ENCODE results near the gene LYRM2.
A peak's percentile ranks its signal among the peaks of the same experiment; 100 is the strongest.

Gene LYRM2

DNA sequence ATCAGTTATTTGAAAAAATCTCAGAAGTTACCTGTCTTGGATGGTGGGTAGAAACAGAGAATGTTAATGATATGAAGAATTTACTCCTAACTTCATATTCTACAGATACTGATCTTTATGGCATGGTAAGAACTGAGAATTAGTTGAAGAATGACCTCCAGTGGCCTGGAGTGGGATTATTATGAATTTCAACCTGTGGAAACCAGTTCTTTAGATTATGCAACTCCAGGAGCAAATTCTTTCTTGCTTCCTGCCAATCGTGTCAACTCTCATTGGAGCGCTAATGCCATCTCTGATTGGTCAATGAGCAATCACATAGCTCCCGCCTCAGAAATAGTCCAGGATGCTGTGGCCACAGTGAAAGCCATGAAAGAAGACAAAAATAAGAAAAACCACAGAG lies 40.6 kb downstream of the LYRM2 start:
- DNase-seq (ENCODE audit: extremely low spot score, insufficient read length, low read depth) (no peak), FAIRE-seq (peak; percentile 18)

DNA sequence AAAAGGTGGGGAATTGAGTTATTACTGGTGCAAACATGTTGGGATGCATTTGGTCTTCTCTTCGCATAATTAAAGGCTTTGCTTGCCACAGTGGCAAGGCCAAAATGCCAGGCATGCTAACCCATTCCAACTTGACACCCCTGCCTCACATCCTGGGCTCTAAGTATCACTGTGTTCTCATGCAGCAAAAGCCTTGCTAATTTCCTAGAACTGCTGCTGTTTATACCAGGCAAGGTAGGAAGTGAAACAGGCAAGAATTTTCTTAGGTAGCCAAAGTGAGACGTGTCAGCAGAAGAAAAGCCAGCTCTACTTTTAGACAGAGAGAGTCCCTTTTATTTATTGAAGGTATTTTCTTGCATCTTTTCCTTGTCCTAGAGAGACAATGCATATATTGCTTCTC lies 41.2 kb downstream of the LYRM2 start:
- FAIRE-seq (no peak), DNase-seq (ENCODE audit: extremely low spot score, insufficient read length, low read depth) (no peak)

DNA sequence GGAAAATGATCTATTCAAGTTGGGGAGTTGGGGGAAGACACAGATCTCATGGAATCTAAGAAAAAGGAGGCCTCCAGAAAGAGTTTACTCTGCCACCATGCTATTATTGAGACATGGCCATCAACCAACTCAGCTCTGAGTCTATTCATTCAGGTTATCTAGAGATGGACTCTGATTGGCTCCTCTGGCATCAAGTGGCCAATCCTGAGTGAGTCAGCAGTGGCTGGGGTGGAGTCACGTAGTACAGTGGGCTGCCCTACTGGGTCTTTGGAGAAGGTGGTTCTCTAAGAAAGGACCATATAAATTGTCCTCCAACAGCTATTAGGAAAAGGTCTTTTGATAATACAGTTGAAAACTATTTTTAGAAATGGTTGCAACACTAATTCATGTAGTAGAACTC lies 42.1 kb downstream of the LYRM2 start:
- DNase-seq (ENCODE audit: extremely low spot score, insufficient read length, low read depth) (no peak), FAIRE-seq (peak; percentile 60)

DNA sequence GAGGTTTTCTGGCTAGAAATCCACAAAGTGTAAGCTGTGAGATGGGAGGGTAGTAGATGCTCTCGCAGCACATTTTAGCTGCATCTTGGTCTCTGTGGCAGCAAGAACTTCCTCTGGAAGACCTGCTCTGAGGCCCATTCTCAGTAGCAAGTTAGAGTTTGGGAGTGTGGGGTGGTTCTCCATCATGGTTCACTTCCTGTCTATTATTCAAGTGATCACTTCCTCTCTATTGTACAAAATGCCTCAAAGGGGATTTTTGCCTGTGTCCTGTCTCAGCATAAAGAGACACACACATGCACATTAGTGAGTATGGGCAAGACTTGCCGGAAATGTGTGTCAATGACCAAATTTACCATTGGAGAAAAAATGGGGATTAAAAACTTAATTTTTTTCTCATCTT lies 42.5 kb downstream of the LYRM2 start:
- FAIRE-seq: peak; percentile 85
- DNase-seq (ENCODE audit: extremely low spot score, insufficient read length, low read depth): peak; percentile 22

DNA sequence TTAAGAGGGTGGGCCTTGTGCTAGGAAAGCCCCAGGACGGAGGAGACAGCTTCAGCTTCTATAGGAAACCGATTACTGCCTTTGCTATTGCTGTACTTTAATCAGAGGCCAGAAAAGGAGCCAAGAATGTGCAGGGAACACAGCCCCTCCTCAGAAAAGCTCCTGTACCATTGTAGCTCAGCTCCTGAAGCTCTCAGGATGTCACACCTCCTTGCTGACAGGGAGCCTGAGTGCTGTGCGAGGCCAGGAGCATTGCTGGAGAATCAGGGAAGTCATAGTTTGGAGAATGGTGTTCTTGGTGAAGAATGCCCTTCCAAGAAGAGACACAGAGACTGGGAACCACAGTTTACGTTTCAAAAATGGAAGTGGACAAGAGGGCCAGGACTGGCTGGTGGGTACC lies 46.8 kb downstream of the LYRM2 start:
- FAIRE-seq (no peak), DNase-seq (ENCODE audit: extremely low spot score, insufficient read length, low read depth) (no peak)

DNA sequence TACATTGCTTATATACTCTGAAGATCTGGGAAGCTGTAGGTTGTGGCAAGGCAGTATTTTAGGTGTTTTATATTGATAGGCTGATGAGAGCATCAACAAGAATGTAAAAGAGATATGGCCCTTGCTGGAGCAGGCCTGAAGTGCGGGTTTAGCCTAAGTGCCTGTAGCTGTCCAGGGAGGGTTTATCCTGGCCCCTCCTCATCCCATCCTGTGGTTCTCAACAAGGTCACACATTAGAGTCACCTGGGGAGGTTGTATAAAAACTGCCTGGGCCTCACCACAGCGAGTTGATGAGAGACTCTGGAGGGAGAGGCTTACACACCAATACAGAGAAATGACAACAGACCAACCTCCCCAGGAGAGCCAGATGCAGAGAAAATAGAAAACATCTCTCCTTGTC lies 48.4 kb downstream of the LYRM2 start:
- FAIRE-seq (no peak), DNase-seq (ENCODE audit: extremely low spot score, insufficient read length, low read depth) (no peak)

DNA sequence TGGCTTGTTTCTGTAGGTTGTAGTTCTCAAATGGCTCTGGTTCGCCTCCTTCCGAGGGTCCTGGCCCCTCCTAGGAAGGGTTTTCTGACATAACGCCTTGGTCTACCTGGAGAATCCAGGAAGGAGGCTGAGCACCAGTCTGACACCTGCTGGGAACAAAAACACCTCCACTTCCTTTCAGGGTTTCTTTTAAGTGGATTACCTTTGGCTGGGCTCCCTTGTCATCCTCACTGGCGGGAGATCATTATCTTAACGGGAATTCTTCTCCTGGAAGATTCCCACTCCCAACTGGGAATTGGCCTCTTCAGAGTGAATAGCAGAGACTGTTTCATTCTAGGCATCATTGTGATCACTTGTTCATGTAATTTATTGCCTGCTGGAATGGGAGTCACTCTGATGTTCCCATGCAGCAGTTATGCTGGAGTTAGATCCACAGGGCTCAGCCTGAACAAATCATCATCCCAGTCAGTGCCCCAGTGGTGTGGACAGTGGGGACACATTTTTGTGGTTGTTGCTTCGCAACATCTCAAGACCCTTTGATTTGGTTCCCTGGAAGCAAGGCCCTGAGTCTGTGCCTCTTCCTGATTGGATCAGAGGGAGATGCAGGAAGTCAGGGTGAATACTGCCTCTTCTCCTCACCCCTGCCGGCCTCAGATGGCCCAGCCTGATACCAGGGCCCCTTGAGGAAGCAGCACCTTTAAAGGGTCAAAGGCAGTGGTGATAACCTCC lies 49.1 kb downstream of the LYRM2 start:
- DNase-seq (ENCODE audit: extremely low spot score, insufficient read length, low read depth): no peak
- no peak for FAIRE-seq

DNA sequence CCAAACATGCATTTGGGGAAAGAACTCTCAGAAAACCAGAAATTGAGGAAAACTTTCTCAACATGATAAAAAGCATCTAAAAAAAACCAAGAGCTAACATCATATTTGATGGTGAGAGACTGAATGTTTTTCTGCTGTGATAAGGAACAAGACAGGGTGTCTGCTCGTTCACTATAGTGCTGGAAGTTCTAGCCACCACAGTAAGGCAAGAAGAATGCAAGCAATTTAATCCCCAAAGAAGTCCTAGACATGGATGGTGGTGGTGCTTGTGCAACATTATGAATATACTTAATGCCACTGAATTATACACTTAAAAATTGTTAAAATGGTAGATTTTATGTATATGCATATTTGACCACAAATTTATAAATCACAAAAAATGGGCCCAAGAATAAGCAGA lies 53.4 kb downstream of the LYRM2 start:
- DNase-seq (ENCODE audit: extremely low spot score, insufficient read length, low read depth): no peak
- no peak for FAIRE-seq

DNA sequence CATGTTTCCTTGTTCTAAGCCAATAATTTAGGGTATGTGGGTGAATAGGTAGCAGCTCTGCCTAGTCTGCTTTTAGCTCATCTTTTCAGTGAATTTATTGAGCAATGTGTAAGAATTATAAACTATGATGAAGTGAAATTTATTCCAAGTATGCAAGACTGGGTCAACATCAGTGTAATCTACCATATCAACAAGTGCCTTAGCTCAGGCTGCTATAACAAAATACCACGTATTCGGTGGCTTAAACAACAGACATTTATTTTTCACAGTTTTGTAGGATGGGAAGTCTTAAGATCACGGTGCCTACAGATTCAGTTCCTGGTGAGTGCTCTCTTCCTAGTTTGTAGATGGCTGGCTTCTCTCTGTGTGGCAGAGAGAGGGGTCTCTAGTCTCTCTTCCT lies 54.0 kb downstream of the LYRM2 start:
- no peak for FAIRE-seq
- DNase-seq (ENCODE audit: extremely low spot score, insufficient read length, low read depth): no peak

DNA sequence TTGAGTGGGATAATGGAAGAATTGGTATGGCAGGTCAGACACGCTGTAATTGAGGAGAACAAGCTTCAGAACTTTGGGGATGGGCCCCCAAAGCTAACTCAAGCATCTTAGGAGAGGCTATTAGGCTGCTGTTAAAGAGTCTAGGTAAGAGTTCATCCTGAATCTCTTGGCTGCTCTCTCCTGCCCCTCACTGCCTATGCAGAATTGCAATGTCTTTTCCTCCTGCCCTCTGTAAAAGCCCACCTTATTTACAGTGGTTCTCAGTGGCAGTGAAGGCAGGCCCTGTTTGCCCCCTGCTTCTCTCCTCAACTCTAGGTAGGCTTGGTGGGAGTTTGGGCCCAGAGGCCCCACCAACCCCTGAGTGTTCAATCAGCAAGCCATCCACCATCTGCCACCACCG lies 55.0 kb downstream of the LYRM2 start:
- FAIRE-seq (no peak), DNase-seq (ENCODE audit: extremely low spot score, insufficient read length, low read depth) (no peak)

DNA sequence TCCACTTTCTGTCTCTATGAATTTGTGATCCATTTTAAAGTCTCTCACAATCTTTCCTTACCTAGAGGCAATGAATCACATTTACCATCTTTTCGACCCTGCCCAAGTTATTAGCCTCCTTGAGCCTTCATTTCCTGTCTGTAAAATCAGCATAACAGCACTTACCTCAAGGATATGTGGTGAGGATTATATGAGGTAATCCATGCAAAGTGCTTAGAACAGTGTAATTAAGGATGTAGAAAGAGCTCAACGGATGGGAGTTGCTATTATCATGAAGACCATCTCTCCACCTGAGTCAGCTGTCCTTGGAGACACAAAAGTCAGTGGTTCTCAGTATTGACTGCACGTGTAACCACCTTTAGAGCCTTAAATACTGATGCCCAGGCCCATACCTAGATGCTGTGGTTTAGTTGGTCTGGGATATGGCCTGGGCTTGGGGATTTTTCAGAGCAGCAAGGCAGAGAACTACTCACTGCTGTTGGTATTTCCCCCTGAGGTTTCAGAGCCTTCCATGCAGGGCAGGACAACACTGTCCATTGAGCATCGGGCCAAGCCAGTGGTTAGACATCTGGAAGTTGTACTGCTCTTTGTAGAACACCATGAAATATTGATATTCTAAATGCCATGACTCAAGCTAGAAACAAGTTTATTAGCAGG lies 55.8 kb downstream of the LYRM2 start:
- FAIRE-seq: no peak
- no peak for DNase-seq (ENCODE audit: extremely low spot score, insufficient read length, low read depth)

DNA sequence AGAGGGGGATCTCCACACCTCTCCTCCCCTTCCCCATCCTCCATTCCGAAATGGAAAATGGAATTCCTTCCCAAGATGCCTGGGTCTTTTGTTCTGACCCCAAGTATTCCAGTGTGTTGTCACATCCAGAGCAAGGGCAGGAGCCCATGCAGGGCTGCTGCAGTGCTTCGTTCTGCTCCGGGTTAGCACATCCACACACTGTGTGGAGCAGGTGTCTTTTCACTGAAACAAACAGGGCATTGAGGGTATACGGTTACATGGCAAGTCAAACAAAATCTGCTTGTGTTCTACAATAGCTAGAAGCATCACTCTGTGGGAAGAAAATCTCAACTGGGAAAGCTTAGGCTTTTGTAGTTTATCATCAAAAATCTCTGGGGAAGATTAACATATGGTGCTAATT lies 56.9 kb downstream of the LYRM2 start:
- no peak for DNase-seq (ENCODE audit: extremely low spot score, insufficient read length, low read depth)
- FAIRE-seq: no peak

DNA sequence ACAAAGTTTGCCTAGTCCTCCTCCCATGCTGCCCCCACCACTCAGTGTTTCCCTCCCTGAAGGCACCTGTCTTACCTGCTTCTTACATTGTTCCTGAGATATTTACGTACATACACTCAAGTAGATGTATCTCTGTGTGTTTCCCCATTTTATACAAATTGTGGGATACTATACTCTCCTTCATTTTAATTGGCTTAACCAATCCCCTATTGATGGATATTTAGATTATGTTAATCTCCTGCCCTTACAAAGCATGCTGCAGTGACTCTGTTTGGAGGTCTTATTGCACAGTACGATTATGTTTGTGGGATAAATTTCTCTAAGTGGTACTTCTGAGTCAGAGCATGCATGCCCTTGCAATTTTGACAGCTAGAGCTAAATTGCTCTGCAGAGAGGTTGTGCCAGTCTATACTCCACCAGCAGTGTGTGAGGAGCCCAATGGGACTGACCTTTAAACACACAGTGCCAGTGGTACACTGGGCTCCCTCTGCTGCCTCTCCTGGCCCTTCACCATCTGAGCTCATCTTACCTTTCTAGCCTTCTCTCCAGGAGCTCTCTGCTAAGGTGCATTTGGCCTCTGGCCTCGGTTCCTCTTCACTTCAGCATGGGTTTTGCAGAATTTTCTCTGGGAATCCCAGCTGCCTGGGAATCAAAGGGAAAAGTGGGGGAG lies 57.4 kb downstream of the LYRM2 start:
- no peak for DNase-seq (ENCODE audit: extremely low spot score, insufficient read length, low read depth)
- no peak for FAIRE-seq

DNA sequence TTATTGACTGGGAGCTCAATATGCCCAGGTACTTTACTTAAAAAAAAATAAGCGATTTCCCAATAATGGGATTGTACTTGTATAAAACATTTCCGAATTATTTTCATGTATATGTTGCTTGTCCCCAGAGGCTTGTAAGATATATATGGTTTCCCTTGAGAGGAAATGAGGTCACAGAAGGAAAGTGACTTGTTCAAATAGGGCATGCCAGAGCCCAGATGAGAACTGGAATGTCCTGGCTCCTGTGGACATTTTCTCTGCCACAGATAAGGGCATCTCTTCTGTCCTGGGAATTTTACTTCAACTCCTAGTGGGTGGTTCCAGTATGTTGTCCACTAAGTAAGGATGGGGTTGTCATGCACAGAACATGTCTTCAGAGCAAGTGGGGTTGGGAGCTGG lies 63.0 kb downstream of the LYRM2 start:
- FAIRE-seq (no peak), DNase-seq (ENCODE audit: extremely low spot score, insufficient read length, low read depth) (no peak)

DNA sequence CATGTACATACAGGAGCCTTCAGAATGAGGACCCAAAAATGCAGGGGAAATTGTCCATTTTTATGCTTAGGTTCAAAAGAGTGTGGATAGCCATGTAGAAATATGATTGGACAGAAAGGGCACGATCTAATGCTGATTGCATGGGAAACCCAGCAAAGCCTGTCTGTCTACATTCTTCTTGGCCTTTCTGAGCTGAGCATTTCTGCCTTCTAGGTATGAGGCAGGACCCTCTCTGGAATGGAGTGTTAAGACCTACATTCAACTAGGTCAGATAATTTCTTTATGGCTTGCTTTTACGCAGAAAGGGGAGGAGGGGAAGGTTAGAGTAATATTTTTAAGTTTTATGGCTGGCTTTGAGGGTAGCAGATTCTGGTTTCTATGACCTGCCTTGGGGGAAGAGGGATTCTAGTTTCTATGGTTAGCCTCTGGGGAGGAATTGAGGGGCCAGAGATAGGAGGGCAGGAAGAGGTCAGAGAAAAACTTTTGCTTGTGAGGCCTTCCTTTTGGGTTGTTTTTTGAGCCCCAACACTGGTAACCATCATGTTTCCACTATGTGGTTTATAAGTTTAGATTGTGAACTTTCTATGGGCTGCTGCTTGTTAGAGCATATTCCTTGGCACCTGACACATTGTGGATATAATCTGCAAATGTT lies 63.5 kb downstream of the LYRM2 start:
- FAIRE-seq: no peak

DNA sequence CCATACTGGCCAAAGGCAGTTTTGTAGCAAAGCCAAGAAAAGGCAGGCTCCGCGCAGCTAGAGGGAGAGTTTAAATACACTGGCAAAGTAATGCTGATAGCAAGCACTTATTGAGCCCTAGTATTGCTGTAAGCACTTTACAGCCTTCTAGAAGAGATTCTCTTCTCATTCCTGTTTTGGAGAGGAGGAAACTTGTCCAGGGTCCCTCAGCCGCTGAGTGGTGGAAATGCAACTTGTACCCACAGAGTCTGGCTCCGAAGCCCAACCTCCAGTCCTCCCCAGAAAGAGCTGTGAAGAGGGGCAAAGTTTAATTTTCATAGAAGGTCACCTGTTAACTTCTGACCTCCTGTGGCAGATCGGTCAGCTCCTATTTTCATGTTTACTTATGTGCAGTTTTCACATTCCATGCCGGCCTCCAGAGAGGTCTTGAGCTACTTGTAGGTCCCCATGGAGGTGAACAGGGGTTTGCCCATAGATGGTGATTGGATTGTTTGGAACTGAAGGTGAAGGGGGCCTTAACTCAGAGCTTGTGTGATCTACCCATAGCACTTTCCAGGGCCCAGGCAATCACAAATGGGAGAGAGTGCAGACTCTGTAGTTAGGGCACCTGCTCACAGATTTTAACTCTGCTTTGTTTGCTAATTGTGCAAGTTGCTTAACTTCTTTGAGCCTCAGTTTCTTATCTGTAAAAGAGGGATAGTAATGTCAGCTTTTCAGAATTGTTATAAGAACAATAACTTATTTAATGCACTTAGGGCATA lies 70.7 kb downstream of the LYRM2 start:
- no peak for DNase-seq (ENCODE audit: extremely low spot score, insufficient read length, low read depth)
- no peak for FAIRE-seq

More for the DNA sequence above, 63.5 kb downstream of the LYRM2 start:
- no peak for DNase-seq (ENCODE audit: extremely low spot score, insufficient read length, low read depth)

DNA sequence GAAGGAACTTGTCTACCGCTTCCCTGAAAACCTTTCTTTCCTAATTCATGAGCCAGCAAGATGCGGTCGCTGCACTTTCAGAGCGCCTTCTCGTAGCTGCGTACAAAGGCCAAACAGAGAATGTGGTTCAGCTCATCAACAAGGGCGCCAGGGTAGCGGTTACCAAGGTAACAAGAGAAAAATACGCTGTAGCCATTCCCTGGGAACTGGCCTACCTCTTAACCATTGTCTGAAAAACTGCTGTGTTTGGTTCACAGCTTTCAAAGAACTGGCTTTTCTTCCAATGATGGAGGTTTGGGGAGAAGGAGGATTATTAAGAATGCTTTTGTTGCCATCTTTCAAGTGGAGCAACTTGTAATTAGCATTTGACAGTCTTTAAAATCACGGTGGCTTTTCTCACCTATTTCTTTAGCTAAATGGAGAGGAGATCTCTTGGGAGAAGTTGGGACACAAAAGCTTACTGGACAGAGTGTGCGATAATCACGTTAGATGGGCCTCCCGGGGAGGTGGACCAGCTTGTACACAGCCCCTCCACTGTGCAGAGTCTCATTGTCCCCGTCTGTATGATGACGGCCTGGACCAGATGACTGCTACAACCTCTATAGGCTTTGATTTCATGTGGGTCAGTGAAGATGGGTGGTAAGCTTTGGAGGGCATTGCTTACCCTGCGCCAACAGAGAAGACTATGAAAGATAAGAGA lies 71.5 kb downstream of the LYRM2 start:
- DNase-seq (ENCODE audit: extremely low spot score, insufficient read length, low read depth) (no peak), FAIRE-seq (no peak)

DNA sequence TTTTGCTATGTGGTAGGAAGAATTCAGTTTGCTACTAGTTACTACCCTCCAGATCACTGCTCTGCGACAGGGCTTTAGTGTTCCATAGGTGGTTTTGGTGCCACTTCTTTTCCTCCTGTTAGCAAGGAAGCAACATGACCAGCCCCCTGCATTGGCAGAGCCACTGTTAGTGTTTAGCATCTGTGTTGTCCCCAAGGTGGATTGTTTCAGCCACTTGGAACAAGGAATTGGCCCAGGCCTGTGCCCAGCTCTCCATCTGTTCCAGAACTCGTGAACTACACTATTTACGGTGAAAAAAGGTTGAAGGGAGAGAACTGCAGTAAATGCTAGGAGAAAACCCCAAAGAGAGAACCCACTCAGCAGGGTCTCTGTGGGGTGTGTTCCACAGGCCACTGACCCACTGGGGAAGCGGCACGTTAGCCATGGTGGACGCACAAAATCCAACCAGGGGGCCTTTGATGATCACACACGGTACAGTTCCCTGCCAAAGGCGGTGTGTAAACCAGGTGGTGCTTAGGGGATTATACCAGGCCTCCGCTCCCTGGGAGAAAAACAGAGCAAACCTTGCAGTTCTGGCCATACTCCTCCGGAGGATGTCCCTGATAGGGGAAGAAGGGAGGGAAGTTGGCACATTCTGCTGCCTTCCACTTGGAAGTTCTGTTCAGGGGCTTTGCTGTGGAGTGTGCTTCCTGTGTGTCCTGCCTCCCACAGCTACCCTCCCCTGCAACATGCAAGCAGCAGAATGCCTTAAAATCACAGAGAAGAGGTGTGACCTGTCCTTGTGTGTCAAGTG lies 72.3 kb downstream of the LYRM2 start:
- FAIRE-seq (no peak), DNase-seq (ENCODE audit: extremely low spot score, insufficient read length, low read depth) (no peak)
